MM.1S (cell line): ENCODE data around the gene MTHFR.

Experiments used
- DNase-seq: peaks from one replicate; pipeline ENCODE4 v3.0.0-alpha.2; 2015
- H2AFZ ChIP-seq: fragments of 300-600 bp; sonication (generic); 2 replicates; pipeline ENCODE4 v1.6.0; 2016; ENCODE audit warnings: antibody characterized with exemption, low read length
- H3F3A ChIP-seq: fragments of 300-600 bp; sonication (generic); 2 replicates; pipeline ENCODE4 v1.6.1; 2016; ENCODE audit warnings: mild to moderate bottlenecking, antibody characterized with exemption, low read length, moderate library complexity, mixed read lengths; ENCODE audit not compliant: insufficient read depth
- H3K27ac ChIP-seq: fragments of 300-600 bp; sonication (generic); 2 replicates; pipeline ENCODE4 v1.5.1; 2016; ENCODE audit warnings: mild to moderate bottlenecking, low read length
- H3K27me3 ChIP-seq: fragments of 300-600 bp; sonication (generic); replicated peaks from 2 replicates; pipeline ENCODE4 v1.6.0; 2016; ENCODE audit warnings: low read length; ENCODE audit not compliant: insufficient read depth
- H3K36me3 ChIP-seq: fragments of 300-600 bp; sonication (generic); replicated peaks from 2 replicates; pipeline ENCODE4 v1.6.1; 2016; ENCODE audit warnings: mild to moderate bottlenecking, low read length, mixed read lengths; ENCODE audit not compliant: insufficient read depth
- H3K4me1 ChIP-seq: fragments of 300-600 bp; sonication (generic); 2 replicates; pipeline ENCODE4 v1.6.1; 2016; ENCODE audit warnings: low read length, mixed read lengths
- H3K4me2 ChIP-seq: fragments of 300-600 bp; sonication (generic); 2 replicates; pipeline ENCODE4 v1.6.0; 2016; ENCODE audit warnings: low read depth, low read length
- H3K4me3 ChIP-seq: fragments of 300-600 bp; sonication (generic); 2 replicates; pipeline ENCODE4 v1.5.1; 2016; ENCODE audit warnings: low read length, mixed read lengths
- H3K79me2 ChIP-seq: fragments of 300-600 bp; sonication (generic); 2 replicates; pipeline ENCODE4 v1.6.1; 2016; ENCODE audit warnings: mixed run types, low read length, mixed read lengths
- H3K9ac ChIP-seq: fragments of 300-600 bp; sonication (generic); 2 replicates; pipeline ENCODE4 v1.6.1; 2016; ENCODE audit warnings: low read length, mixed read lengths
- H3K9me2 ChIP-seq: fragments of 300-600 bp; sonication (generic); replicated peaks from 2 replicates; pipeline ENCODE4 v1.6.1; 2016; ENCODE audit warnings: mild to moderate bottlenecking, low read length, mixed read lengths; ENCODE audit not compliant: insufficient read depth
- H3K9me3 ChIP-seq: fragments of 300-600 bp; sonication (generic); replicated peaks from 2 replicates; pipeline ENCODE4 v1.6.1; 2016; ENCODE audit warnings: mild to moderate bottlenecking, low read length, mixed read lengths; ENCODE audit not compliant: insufficient read depth
- H4K20me1 ChIP-seq: fragments of 300-600 bp; sonication (generic); 2 replicates; pipeline ENCODE4 v1.6.1; 2016; ENCODE audit warnings: mild to moderate bottlenecking, low read length, moderate library complexity, mixed read lengths; ENCODE audit not compliant: insufficient read depth
- EZH2 ChIP-seq: fragments of 300-600 bp; sonication (generic); optimal IDR thresholded peaks from 2 replicates; pipeline ENCODE3; 2017; ENCODE audit warnings: low read depth, mild to moderate bottlenecking, antibody characterized with exemption, low read length, mixed read lengths
- EZH2phosphoT487 ChIP-seq: fragments of 300-600 bp; sonication (generic); IDR thresholded peaks from 2 replicates; pipeline ENCODE4 v1.6.1; 2018; ENCODE audit warnings: antibody characterized with exemption, low read length
- TF ChIP-seq, protein P1 (sequence below): fragments of 300-600 bp; sonication (generic); IDR thresholded peaks from 2 replicates; pipeline ENCODE4 v1.5.1; 2016; ENCODE audit warnings: antibody characterized with exemption, low read length, mixed read lengths

The MTHFR gene

DNA sequence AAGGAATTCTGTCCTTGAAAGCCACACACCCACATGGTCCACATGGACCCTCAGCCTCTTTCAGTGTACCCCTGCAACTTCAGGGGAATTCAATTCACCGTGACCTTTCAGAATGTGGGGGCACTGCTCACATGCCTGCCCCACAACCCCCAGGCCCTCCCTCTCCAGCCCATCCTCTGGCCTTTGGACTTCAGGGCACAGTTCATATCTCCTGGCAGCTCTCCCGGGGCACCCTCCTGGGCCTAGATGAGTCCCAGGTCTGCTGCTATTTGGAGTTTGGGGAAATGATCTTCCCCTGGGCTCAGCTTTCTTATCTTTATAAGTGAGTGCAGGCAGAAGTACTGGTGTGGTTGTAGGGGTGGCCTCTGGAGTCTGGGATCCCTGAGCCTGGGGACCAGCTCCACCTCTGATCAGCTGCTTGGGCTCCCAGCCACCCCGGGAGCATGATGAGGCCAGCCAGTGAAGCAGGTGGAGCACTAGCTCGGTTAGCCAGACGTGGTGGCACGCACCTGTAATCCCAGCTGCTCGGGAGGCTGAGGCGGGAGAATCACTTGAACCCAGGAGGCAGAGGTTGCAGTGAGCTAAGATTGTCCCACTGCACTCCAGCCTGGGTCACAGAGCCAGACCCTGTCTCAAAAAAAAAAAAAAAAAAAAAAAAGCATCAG is 28.0 kb downstream of the MTHFR start:
- Histone ChIP-seq H2AFZ (no peak overlapping the region), H3K4me1 (no peaks in the 10 kb centered on the region), H3K4me3 (no peak overlapping the region), H4K20me1 (no peaks in the 10 kb centered on the region), H3K79me2 (no peaks in the 10 kb centered on the region), H3K27ac (no peak overlapping the region), H3K36me3 (no peaks in the 10 kb centered on the region), H3K4me2 (no peak overlapping the region), H3K9me3 (no peaks in the 10 kb centered on the region), H3K9me2 (no peaks in the 10 kb centered on the region), H3F3A (no peaks in the 10 kb centered on the region), H3K27me3 (0 out of 2 replicates have a peak, but pooled peaks cover 7% of the 10 kb centered on the region), H3K9ac (no peak overlapping the region)
- TF ChIP-seq EZH2: no peak
- TF ChIP-seq, protein P1, sequence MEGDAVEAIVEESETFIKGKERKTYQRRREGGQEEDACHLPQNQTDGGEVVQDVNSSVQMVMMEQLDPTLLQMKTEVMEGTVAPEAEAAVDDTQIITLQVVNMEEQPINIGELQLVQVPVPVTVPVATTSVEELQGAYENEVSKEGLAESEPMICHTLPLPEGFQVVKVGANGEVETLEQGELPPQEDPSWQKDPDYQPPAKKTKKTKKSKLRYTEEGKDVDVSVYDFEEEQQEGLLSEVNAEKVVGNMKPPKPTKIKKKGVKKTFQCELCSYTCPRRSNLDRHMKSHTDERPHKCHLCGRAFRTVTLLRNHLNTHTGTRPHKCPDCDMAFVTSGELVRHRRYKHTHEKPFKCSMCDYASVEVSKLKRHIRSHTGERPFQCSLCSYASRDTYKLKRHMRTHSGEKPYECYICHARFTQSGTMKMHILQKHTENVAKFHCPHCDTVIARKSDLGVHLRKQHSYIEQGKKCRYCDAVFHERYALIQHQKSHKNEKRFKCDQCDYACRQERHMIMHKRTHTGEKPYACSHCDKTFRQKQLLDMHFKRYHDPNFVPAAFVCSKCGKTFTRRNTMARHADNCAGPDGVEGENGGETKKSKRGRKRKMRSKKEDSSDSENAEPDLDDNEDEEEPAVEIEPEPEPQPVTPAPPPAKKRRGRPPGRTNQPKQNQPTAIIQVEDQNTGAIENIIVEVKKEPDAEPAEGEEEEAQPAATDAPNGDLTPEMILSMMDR: no peak
- TF ChIP-seq EZH2phosphoT487: no peak
- DNase-seq: no peak

DNA sequence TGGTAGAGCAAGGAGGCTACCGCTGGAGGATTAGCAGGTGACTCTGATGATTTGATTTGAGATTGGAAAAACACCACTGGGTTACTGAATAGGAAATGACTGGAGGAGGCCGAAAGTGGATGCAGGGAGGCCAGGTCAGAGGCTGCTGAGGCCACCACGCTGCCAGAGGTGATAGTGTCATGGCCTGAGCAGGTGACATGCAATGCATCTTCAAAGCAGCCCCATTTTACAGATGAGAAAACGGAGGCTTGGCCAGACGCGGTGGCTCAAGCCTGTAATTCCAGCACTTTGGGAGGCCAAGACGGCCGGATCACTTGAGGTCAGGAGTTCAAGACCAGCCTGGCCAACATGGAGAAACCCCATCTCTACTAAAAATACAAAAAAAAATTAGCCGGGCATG is 31.0 kb downstream of the MTHFR start:
- no peaks in the 10 kb centered on the region for H3F3A ChIP-seq
- H3K79me2 ChIP-seq: no peaks in the 10 kb centered on the region
- peaks cover 13% of the 10 kb centered on the region; the same call in 1 of the 2 replicates for H3K27me3 ChIP-seq
- H3K36me3 ChIP-seq: no peaks in the 10 kb centered on the region
- no peak overlapping the region for H3K9ac ChIP-seq
- no peak for DNase-seq
- TF ChIP-seq, protein P1: no peak
- TF ChIP-seq EZH2phosphoT487: no peak
- no peak for TF ChIP-seq EZH2
- H3K9me3 ChIP-seq: no peaks in the 10 kb centered on the region
- no peak overlapping the region for H3K4me2 ChIP-seq
- H3K4me1 ChIP-seq: no peaks in the 10 kb centered on the region
- no peak overlapping the region for H3K4me3 ChIP-seq
- H4K20me1 ChIP-seq: no peaks in the 10 kb centered on the region
- H3K9me2 ChIP-seq: no peaks in the 10 kb centered on the region
- no peak overlapping the region for H3K27ac ChIP-seq
- H2AFZ ChIP-seq: no peak overlapping the region

DNA sequence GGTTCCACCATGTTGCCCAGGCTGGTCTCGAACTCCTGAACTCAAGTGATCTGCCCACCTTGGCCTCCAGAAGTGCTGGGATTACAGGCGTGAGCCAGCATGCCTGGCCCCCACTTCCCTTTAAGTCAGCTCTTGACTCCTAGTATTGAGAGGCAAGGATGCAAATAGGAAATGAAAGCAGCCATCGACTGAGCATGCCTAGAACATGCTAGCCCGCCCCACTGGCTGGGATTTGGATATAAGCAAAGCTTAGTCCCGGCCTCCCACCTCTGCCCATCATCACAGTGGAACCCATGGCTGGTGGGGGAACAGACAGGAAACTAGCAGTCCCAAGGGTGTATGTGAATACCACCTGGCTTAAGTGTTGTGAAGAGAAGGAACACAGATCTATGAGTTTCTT is 33.3 kb downstream of the MTHFR start:
- DNase-seq: no peak
- H3K36me3 ChIP-seq: no peaks in the 10 kb centered on the region
- no peak overlapping the region for H3K4me3 ChIP-seq
- no peak overlapping the region for H2AFZ ChIP-seq
- H3K79me2 ChIP-seq: no peaks in the 10 kb centered on the region
- no peaks in the 10 kb centered on the region for H3K9me2 ChIP-seq
- no peaks in the 10 kb centered on the region for H4K20me1 ChIP-seq
- H3K4me1 ChIP-seq: no peaks in the 10 kb centered on the region
- TF ChIP-seq, protein P1: no peak
- TF ChIP-seq EZH2 (no peak), EZH2phosphoT487 (no peak)
- no peak overlapping the region for H3K4me2 ChIP-seq
- peaks cover 29% of the 10 kb centered on the region for H3K27me3 ChIP-seq
- H3F3A ChIP-seq: no peaks in the 10 kb centered on the region
- H3K9me3 ChIP-seq: no peaks in the 10 kb centered on the region
- H3K27ac ChIP-seq: no peak overlapping the region
- H3K9ac ChIP-seq: no peak overlapping the region
